Tongue (tissue), 2 donors: Measurements from ENCODE around the gene PPP1R1A. TPM values are rescaled to one million over a fixed set of nuclear protein-coding genes. Genes with fewer than 3 reads are reported as not detected.

Source experiments
- DNase-seq: peaks from one replicate; pipeline ENCODE4 v3.0.0-alpha.2; 2015
- total RNA-seq: library from RNA; depleted of rRNA; stranded (reverse); fragments of >200 nt; gene quantifications from one replicate; pipeline ENCODE4 v1.2.3, GENCODE V29; 2014

Gene PPP1R1A
- total RNA-seq, 1 donor from 2014 or later, result 10.8 TPM

GRCh38 chr12:54529581-54529980 lies 58.9 kb downstream of the PPP1R1A start:
- no peak for DNase-seq

Other genes with a start within 250 kb of the PPP1R1A start
- gene GPR84, start 224.2 kb downstream of the PPP1R1A start, total RNA-seq, result not detected
- 30.4 TPM for gene ZNF385A, start 203.9 kb downstream of the PPP1R1A start, total RNA-seq
- gene ITGA5, start 169.4 kb downstream of the PPP1R1A start, total RNA-seq, result 112 TPM
- gene GTSF1, start 115.1 kb downstream of the PPP1R1A start, total RNA-seq, result not detected
- gene NCKAP1L, start 90.9 kb downstream of the PPP1R1A start, total RNA-seq, result 2.7 TPM
- 3.0 TPM for gene PDE1B, start 39.1 kb downstream of the PPP1R1A start, total RNA-seq
- gene LACRT, start 46.2 kb upstream of the PPP1R1A start, total RNA-seq, result not detected
- gene DCD, start 59.7 kb upstream of the PPP1R1A start, total RNA-seq, result not detected